ENCODE results near the gene ITPRID1.

The ITPRID1 gene

DNA sequence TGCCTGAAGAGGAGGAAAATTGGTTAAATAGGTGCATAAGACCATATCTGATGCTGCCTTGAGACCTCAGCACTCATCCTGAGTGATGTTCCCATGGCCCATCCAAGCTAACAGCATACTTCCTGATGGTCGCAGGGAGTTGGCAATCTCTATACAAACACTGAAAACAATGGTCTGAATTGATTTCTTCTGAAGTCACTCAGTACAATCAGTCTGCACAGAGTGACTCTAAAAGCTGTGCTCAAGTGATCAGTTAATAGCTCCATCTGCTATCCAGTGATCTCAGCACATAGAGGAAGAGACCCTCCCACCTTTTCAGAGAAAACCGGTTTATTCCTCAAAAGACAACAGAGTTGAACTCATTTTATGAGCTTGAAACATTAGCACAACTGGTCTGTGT lies 177.0 kb downstream of the ITPRID1 start:
- TF ChIP-seq, protein P1, sequence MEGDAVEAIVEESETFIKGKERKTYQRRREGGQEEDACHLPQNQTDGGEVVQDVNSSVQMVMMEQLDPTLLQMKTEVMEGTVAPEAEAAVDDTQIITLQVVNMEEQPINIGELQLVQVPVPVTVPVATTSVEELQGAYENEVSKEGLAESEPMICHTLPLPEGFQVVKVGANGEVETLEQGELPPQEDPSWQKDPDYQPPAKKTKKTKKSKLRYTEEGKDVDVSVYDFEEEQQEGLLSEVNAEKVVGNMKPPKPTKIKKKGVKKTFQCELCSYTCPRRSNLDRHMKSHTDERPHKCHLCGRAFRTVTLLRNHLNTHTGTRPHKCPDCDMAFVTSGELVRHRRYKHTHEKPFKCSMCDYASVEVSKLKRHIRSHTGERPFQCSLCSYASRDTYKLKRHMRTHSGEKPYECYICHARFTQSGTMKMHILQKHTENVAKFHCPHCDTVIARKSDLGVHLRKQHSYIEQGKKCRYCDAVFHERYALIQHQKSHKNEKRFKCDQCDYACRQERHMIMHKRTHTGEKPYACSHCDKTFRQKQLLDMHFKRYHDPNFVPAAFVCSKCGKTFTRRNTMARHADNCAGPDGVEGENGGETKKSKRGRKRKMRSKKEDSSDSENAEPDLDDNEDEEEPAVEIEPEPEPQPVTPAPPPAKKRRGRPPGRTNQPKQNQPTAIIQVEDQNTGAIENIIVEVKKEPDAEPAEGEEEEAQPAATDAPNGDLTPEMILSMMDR (IDR thresholded peaks at IDR 0.05; ENCODE audit: extremely low read depth, missing control alignments): no peak
- DNase-seq (ENCODE audit: low spot score): no peak

DNA sequence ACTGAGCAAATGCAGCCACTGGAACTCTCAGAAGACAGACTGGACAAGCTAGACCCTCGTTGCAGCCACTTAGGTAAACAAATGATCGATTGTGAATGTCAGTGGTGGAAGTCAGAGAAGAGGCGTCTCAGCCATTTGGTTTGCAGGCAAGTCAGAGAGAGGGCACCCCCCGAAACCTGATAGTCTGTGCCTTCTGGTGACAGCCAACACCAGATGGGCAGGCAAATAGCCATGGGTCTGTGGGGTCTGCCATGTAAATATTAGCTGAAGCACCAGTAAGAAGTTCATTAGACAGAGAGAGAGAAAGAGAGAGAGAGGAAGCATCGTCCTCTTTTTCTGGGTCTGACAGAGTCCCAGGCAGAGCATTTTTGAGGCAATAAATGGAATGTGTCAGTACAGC lies 178.6 kb downstream of the ITPRID1 start:
- no peak for DNase-seq (ENCODE audit: low spot score)
- TF ChIP-seq, protein P1 (IDR thresholded peaks at IDR 0.05; ENCODE audit: extremely low read depth, missing control alignments): no peak

DNA sequence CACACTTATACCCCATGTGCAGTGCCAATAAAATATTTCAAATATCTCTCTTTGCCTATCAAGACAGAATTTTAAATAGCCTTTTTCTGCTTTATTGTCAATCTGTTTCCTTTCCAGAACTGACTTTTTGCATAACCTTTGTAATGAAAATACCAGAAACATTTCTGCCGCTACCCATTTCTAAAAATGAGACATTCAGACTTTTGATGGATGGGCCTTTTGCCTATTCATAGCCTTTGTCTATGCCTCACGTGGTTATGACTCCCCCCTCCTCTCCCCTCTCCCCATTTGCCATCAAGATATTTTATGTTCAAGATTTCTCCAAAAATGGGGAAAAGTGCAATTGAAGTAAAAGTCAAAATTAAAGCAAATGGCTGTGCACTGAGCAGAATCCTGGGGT lies 179.0 kb downstream of the ITPRID1 start:
- TF ChIP-seq, protein P1 (IDR thresholded peaks at IDR 0.05; ENCODE audit: extremely low read depth, missing control alignments): no peak
- DNase-seq (ENCODE audit: low spot score): no peak

DNA sequence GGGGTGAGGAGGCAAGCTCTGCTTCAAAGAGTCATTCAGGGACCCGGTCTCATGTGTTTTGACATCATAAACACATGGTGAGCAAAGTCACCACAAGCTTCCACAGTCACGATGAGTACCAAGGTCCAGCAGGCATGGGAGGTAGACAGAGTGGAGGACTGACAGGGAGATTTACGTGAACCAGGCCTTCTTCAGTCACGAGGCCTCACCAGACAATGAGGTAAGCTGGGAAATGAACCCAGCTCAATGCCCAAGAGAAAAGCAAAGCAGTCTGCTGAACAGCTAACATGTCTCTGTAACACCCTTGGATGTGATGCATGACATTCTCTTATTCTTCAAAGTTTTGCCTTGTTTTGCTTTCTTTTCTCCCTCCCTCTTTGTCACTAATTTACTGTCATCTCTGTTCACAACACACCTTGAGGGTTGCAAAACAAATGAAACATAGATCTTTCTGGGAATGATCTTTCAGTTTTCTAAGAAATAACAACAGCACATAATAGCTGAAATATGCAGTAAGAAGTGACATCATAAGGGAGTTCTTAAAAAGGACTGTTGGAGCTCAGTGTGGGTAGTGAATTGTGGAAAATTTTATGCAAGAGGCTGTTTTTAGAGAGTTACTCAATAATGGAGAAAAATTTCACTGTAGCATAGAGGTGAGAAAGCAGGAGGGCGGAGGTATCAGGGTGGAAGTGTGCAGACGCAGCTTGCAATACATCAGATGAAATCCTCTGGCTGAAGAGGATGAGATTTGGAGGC lies 182.1 kb downstream of the ITPRID1 start:
- DNase-seq (ENCODE audit: low spot score): no peak

DNA sequence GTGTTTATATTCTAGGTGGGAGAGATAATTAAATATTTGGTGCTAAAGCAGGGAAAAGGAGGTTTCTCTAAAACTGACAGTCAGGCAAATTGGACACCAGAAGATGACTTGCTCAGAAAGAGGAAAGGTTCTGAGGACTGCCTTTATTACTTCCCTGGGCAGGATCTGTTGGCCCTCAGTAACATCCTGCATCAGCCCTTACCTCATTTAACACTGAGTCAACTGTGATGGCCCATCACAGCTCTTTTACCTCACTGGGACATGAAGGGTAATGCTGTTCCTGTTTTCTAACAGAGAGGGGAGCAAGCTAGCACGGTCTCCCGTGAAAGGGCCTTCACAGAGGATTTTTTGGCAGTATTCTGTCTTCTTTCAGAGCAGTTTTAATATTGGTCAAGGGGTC lies 185.2 kb downstream of the ITPRID1 start:
- no peak for DNase-seq (ENCODE audit: low spot score)
- TF ChIP-seq, protein P1 (IDR thresholded peaks at IDR 0.05; ENCODE audit: extremely low read depth, missing control alignments): no peak

More for the DNA sequence above, 182.1 kb downstream of the ITPRID1 start:
- TF ChIP-seq, protein P1 (IDR thresholded peaks at IDR 0.05; ENCODE audit: extremely low read depth, missing control alignments): no peak

DNA sequence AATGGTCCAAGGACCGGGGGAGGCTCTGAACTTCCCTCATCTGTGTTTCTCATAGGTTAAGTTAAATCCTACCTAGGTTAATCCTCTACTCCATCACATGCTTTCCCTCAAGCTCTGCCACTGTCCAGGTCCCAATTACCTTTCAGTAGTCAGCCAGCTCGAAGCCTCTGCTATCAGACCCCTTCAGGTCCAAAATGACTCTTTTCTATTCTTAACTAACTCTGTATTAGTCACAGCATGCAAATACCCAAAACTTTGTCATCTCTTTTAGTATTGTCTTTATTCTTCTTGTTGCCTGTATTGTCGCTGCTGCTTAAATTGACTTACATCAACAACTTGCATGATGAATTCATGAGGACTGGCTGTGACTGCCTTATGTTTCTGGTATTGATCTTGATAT lies 188.5 kb downstream of the ITPRID1 start:
- TF ChIP-seq, protein P1 (IDR thresholded peaks at IDR 0.05; ENCODE audit: extremely low read depth, missing control alignments): no peak

DNA sequence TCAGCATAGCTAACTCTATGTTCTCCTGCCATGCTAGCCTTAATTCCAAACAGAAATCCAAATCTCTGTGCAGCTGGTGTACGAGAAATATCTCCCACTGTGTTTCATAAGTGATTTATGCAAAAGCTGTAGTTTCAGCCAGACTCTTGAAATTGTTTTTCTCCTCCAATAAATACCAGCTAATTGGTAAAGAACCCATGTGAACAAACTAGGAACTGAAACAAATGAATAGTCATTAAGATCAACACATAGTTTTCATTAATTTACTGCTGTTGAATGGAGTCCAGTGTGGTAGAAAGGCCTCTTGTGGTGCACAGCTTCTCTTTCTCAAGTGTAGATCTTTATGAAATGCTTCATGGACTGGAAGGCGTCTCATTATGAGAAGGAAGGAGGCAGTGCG lies 191.5 kb downstream of the ITPRID1 start:
- TF ChIP-seq, protein P1 (IDR thresholded peaks at IDR 0.05; ENCODE audit: extremely low read depth, missing control alignments): no peak
- peak; percentile 17 for DNase-seq (ENCODE audit: low spot score)

More for the DNA sequence above, 188.5 kb downstream of the ITPRID1 start:
- DNase-seq (ENCODE audit: low spot score): no peak
